ENCODE data around the gene UBXN10. TPM values are rescaled to one million over a fixed set of nuclear protein-coding genes. Genes with fewer than 3 reads are reported as not detected.

Gene UBXN10
- total RNA-seq, 1 donor from 2014 or later, result 0.37 TPM

- no peak overlapping the region for H3K9ac ChIP-seq
- H3K27ac ChIP-seq, result no peak overlapping the region
- H3K4me1 Mint-ChIP-seq, result peaks cover 29% of the 10 kb centered on the region
- no peak overlapping the region for H3K4me3 Mint-ChIP-seq
- no peaks in the 10 kb centered on the region for H3K36me3 ChIP-seq
- no peak overlapping the region for H3K4me3 ChIP-seq
- H3K9me3 Mint-ChIP-seq, result no peaks in the 10 kb centered on the region
- no peaks in the 10 kb centered on the region for H3K36me3 Mint-ChIP-seq
- H2AFZ ChIP-seq (replicated peaks), result no peak overlapping the region
- H3K27me3 Mint-ChIP-seq (ENCODE audit: insufficient read depth, low read depth), result peaks cover 10% of the 10 kb centered on the region
- H3K9me3 ChIP-seq (ENCODE audit: low read depth), result no peaks in the 10 kb centered on the region
- TF ChIP-seq CTCF (IDR thresholded peaks at IDR 0.05) (peak; percentile 53), EZH2 (IDR thresholded peaks at IDR 0.05) (no peak), EZH2phosphoT487 (IDR thresholded peaks at IDR 0.05) (no peak)
- H4K20me1 ChIP-seq (ENCODE audit: low read depth), result no peaks in the 10 kb centered on the region
- H3K79me2 ChIP-seq (ENCODE audit: low read depth), result no peaks in the 10 kb centered on the region
- H3K4me1 ChIP-seq, result no peaks in the 10 kb centered on the region
- H3K27me3 ChIP-seq, result peaks cover 12% of the 10 kb centered on the region
- no peak overlapping the region for H3K4me2 ChIP-seq
- no peaks in the 10 kb centered on the region for H3F3A ChIP-seq (ENCODE audit: low read depth)
- H3K27ac Mint-ChIP-seq, result no peak overlapping the region
- peak; percentile 29 for DNase-seq (ENCODE audit: low spot score)
Observed at GRCh38 chr1:20233394-20233793, 47.5 kb downstream of the UBXN10 start.

- no peak overlapping the region for H3K27ac ChIP-seq
- Mint-ChIP-seq H3K4me3 (no peak overlapping the region), H3K27me3 (ENCODE audit: insufficient read depth, low read depth) (peaks cover 6% of the 10 kb centered on the region), H3K4me1 (peaks cover 29% of the 10 kb centered on the region), H3K36me3 (no peaks in the 10 kb centered on the region), H3K9me3 (no peaks in the 10 kb centered on the region), H3K27ac (no peak overlapping the region)
- H2AFZ ChIP-seq (replicated peaks), result no peak overlapping the region
- H3K27me3 ChIP-seq, result peaks cover 9% of the 10 kb centered on the region
- H3K4me2 ChIP-seq, result no peak overlapping the region
- H3K9ac ChIP-seq, result no peak overlapping the region
- no peaks in the 10 kb centered on the region for H3F3A ChIP-seq (ENCODE audit: low read depth)
- no peaks in the 10 kb centered on the region for H3K36me3 ChIP-seq
- no peaks in the 10 kb centered on the region for H3K4me1 ChIP-seq
- no peak for TF ChIP-seq EZH2phosphoT487 (IDR thresholded peaks at IDR 0.05)
- no peak for TF ChIP-seq EZH2 (IDR thresholded peaks at IDR 0.05)
- TF ChIP-seq CTCF (IDR thresholded peaks at IDR 0.05), result no peak
- no peaks in the 10 kb centered on the region for H3K79me2 ChIP-seq (ENCODE audit: low read depth)
- no peaks in the 10 kb centered on the region for H4K20me1 ChIP-seq (ENCODE audit: low read depth)
- H3K9me3 ChIP-seq (ENCODE audit: low read depth), result no peaks in the 10 kb centered on the region
- no peak for DNase-seq (ENCODE audit: low spot score)
- H3K4me3 ChIP-seq, result no peak overlapping the region
Observed at GRCh38 chr1:20233866-20234265, 48.0 kb downstream of the UBXN10 start.

- H3K4me1 Mint-ChIP-seq, result peaks cover 29% of the 10 kb centered on the region
- H3K79me2 ChIP-seq (ENCODE audit: low read depth), result no peaks in the 10 kb centered on the region
- H3K4me3 ChIP-seq, result no peak overlapping the region
- no peaks in the 10 kb centered on the region for H3K36me3 Mint-ChIP-seq
- no peaks in the 10 kb centered on the region for H3K9me3 ChIP-seq (ENCODE audit: low read depth)
- H3K36me3 ChIP-seq, result no peaks in the 10 kb centered on the region
- no peak overlapping the region for H3K4me3 Mint-ChIP-seq
- no peak for DNase-seq (ENCODE audit: low spot score)
- no peak overlapping the region for H3K27ac ChIP-seq
- TF ChIP-seq EZH2phosphoT487 (IDR thresholded peaks at IDR 0.05) (no peak), EZH2 (IDR thresholded peaks at IDR 0.05) (no peak), CTCF (IDR thresholded peaks at IDR 0.05) (no peak)
- H3K27ac Mint-ChIP-seq, result no peak overlapping the region
- H3K9ac ChIP-seq, result no peak overlapping the region
- no peak overlapping the region for H3K4me2 ChIP-seq
- peaks cover 6% of the 10 kb centered on the region for H3K27me3 Mint-ChIP-seq (ENCODE audit: insufficient read depth, low read depth)
- no peaks in the 10 kb centered on the region for H3F3A ChIP-seq (ENCODE audit: low read depth)
- no peaks in the 10 kb centered on the region for H3K4me1 ChIP-seq
- H4K20me1 ChIP-seq (ENCODE audit: low read depth), result no peaks in the 10 kb centered on the region
- peaks cover 7% of the 10 kb centered on the region for H3K27me3 ChIP-seq
- H2AFZ ChIP-seq (replicated peaks), result no peak overlapping the region
- no peaks in the 10 kb centered on the region for H3K9me3 Mint-ChIP-seq
Observed at GRCh38 chr1:20234788-20235535, 49.1 kb downstream of the UBXN10 start.

Data from neural progenitor cell (in vitro differentiated cells).